ENCODE measurements around the gene IRAK1BP1. TPM values are rescaled to one million over a fixed set of nuclear protein-coding genes. Genes with fewer than 3 reads are reported as not detected.
"Not testable (repeated sequence)": the region's sequence is repeated elsewhere in the genome, so short reads cannot be mapped to it uniquely, and the experiment has no call there.

The IRAK1BP1 gene
- total and polyA plus RNA-seq, 8 donors, result 1.4 to 10.6 (median 2.7) TPM

GRCh38 chr6:78851156-78851555 lies 16.2 kb upstream of the IRAK1BP1 start:
- no peaks in the 10 kb centered on the region for H3K36me3 ChIP-seq
- DNase-seq, result no peak
- no peak overlapping the region for H3K27ac ChIP-seq
- no peaks in the 10 kb centered on the region for H3K9me3 ChIP-seq
- H3K4me3 ChIP-seq, result no peak overlapping the region
- intact Hi-C loops (cut with DNase I; ENCODE audit: low total_unique reads), result no loop called here
- H3K27me3 ChIP-seq, result no peaks in the 10 kb centered on the region
- TF ChIP-seq POLR2AphosphoS5 (IDR thresholded peaks at IDR 0.05), result no peak
- no peak for TF ChIP-seq POLR2A (IDR thresholded peaks at IDR 0.05)
- H3K4me1 ChIP-seq, result no peaks in the 10 kb centered on the region

DNA sequence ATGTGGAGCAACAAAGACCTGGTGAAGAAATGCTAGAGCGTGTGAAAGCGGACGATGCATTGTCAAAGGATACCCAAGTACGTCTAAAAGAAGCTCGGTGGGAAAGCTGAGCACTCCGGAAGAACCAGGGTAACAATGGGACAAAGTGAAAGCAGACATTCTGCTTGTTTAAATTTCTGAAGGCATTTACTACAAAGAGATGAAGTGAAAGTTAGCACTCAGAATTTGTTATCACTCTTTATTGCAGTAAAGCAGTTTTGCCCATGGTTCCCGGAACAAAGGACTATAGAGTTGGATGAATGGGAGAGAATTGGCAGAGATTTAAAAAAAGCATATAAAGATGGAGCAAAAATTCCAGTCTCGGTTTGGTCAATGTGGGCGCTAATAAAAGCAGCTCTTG lies 12.8 kb upstream of the IRAK1BP1 start:
- no peaks in the 10 kb centered on the region for H3K36me3 ChIP-seq
- peaks cover 0 to 4% (median 0%) of the 10 kb centered on the region in 4 donors for H3K9me3 ChIP-seq
- no peak for TF ChIP-seq EP300 (IDR thresholded peaks at IDR 0.05)
- TF ChIP-seq POLR2A (IDR thresholded peaks at IDR 0.05), result no peak
- TF ChIP-seq POLR2AphosphoS5 (IDR thresholded peaks at IDR 0.05), result no peak
- TF ChIP-seq CTCF (IDR thresholded peaks at IDR 0.05), result no peak
- H3K4me1 ChIP-seq, result no peaks in the 10 kb centered on the region
- intact Hi-C loops (cut with DNase I; ENCODE audit: low total_unique reads), result no loop called here
- no peak overlapping the region for H3K4me3 ChIP-seq
- H3K27ac ChIP-seq, result no peak overlapping the region
- DNase-seq, result no peak
- no peaks in the 10 kb centered on the region for H3K27me3 ChIP-seq
- WGBS, 5 donors, result 82 to 93% (median 88%) methylated on average over 9 of the region's 9 CpGs

- intact Hi-C loops (cut with DNase I; ENCODE audit: low total_unique reads); H3K27ac ChIP-seq; H3K27me3 ChIP-seq; H3K36me3 ChIP-seq; DNase-seq; H3K4me3 ChIP-seq; H3K9me3 ChIP-seq; H3K4me1 ChIP-seq: not testable (repeated sequence)
- WGBS, 5 donors, result 88 to 95% (median 92%) methylated on average over 7 to 8 of the region's 8 CpGs
Measured at GRCh38 chr6:78858339-78858938, 8.9 kb upstream of the IRAK1BP1 start.

GRCh38 chr6:78861509-78861908 lies 5.8 kb upstream of the IRAK1BP1 start:
- peak in 1 of 2 donors; percentile 23 for DNase-seq
- Histone ChIP-seq H3K4me1 (no peaks in the 10 kb centered on the region), H3K27ac (no peak overlapping the region), H3K27me3 (no peaks in the 10 kb centered on the region), H3K4me3 (no peak overlapping the region), H3K36me3 (no peaks in the 10 kb centered on the region), H3K9me3 (peaks cover 0 to 4% (median 0%) of the 10 kb centered on the region in 4 donors)
- TF ChIP-seq POLR2A (IDR thresholded peaks at IDR 0.05) (no peak), CTCF (IDR thresholded peaks at IDR 0.05) (peak in 2 of 7 experiments; percentile 21 to 33)
- WGBS, 5 donors, result 25 to 54% (median 38%) methylated on average over 2 of the region's 2 CpGs
- intact Hi-C loops (cut with DNase I; ENCODE audit: low total_unique reads), result no loop called here

GRCh38 chr6:78863576-78863975 lies 3.8 kb upstream of the IRAK1BP1 start:
- Histone ChIP-seq H3K36me3 (no peaks in the 10 kb centered on the region), H3K27me3 (no peaks in the 10 kb centered on the region), H3K9me3 (peaks cover 0 to under 1% (median 0%) of the 10 kb centered on the region in 4 donors), H3K27ac (no peak overlapping the region), H3K4me1 (peaks cover 0 to 8% (median 3%) of the 10 kb centered on the region in 4 donors), H3K4me3 (no peak overlapping the region)
- TF ChIP-seq CTCF (IDR thresholded peaks at IDR 0.05), result no peak
- no peak for TF ChIP-seq POLR2AphosphoS5 (IDR thresholded peaks at IDR 0.05)
- no peak for TF ChIP-seq POLR2A (IDR thresholded peaks at IDR 0.05)
- no peak for TF ChIP-seq EP300 (IDR thresholded peaks at IDR 0.05)
- DNase-seq, result no peak
- intact Hi-C loops (cut with DNase I; ENCODE audit: low total_unique reads), result no loop called here
- WGBS, 5 donors, result 49 to 80% (median 58%) methylated on average over 2 of the region's 2 CpGs

All from stomach (tissue), 9 donors.